ENCODE results near the gene CLEC4E. TPM values are rescaled to one million over a fixed set of nuclear protein-coding genes. Genes with fewer than 3 reads are reported as not detected.

The CLEC4E gene
- total RNA-seq, 1 donor, result not detected

- Histone ChIP-seq H3K27me3 (ENCODE audit: insufficient read depth, low read length) (no peaks in the 10 kb centered on the region), H3K27ac (ENCODE audit: low read depth, low read length) (no peak overlapping the region), H4K20me1 (ENCODE audit: insufficient read depth, low read length) (no peaks in the 10 kb centered on the region), H3K36me3 (ENCODE audit: insufficient read depth, low read length) (no peaks in the 10 kb centered on the region), H3K9me3 (ENCODE audit: low read depth, low read length) (no peaks in the 10 kb centered on the region), H3K4me2 (ENCODE audit: insufficient read depth, low read length) (no peak overlapping the region), H3K4me3 (ENCODE audit: insufficient read depth, low read length) (no peak overlapping the region), H3K79me2 (ENCODE audit: insufficient read depth, low read length) (no peaks in the 10 kb centered on the region), H2AFZ (ENCODE audit: low read length) (no peak overlapping the region), H3K4me1 (ENCODE audit: insufficient read depth, low read length) (no peaks in the 10 kb centered on the region)
- TF ChIP-seq CTCF (IDR thresholded peaks at IDR 0.05; ENCODE audit: extremely low read depth, low read depth, low read length), result no peak
- DNase-seq (ENCODE audit: insufficient read length, low spot score, missing footprints), result no peak
Observed at GRCh38 chr12:8508910-8509841, 31.5 kb downstream of the CLEC4E start.

- Histone ChIP-seq H4K20me1 (ENCODE audit: insufficient read depth, low read length) (no peaks in the 10 kb centered on the region), H3K27me3 (ENCODE audit: insufficient read depth, low read length) (no peaks in the 10 kb centered on the region), H3K79me2 (ENCODE audit: insufficient read depth, low read length) (no peaks in the 10 kb centered on the region), H3K4me1 (ENCODE audit: insufficient read depth, low read length) (no peaks in the 10 kb centered on the region), H3K4me2 (ENCODE audit: insufficient read depth, low read length) (no peak overlapping the region), H3K36me3 (ENCODE audit: insufficient read depth, low read length) (no peaks in the 10 kb centered on the region), H2AFZ (ENCODE audit: low read length) (no peak overlapping the region), H3K9me3 (ENCODE audit: low read depth, low read length) (no peaks in the 10 kb centered on the region), H3K4me3 (ENCODE audit: insufficient read depth, low read length) (no peak overlapping the region), H3K27ac (ENCODE audit: low read depth, low read length) (no peak overlapping the region)
- no peak for TF ChIP-seq CTCF (IDR thresholded peaks at IDR 0.05; ENCODE audit: extremely low read depth, low read depth, low read length)
- no peak for DNase-seq (ENCODE audit: insufficient read length, low spot score, missing footprints)
Observed at GRCh38 chr12:8508223-8508622, 32.5 kb downstream of the CLEC4E start.

GRCh38 chr12:8507596-8507995, 33.1 kb downstream of the CLEC4E start:
- no peaks in the 10 kb centered on the region for H3K9me3 ChIP-seq (ENCODE audit: low read depth, low read length)
- no peak overlapping the region for H3K4me3 ChIP-seq (ENCODE audit: insufficient read depth, low read length)
- no peaks in the 10 kb centered on the region for H3K36me3 ChIP-seq (ENCODE audit: insufficient read depth, low read length)
- no peaks in the 10 kb centered on the region for H3K27me3 ChIP-seq (ENCODE audit: insufficient read depth, low read length)
- no peaks in the 10 kb centered on the region for H3K79me2 ChIP-seq (ENCODE audit: insufficient read depth, low read length)
- DNase-seq (ENCODE audit: insufficient read length, low spot score, missing footprints), result no peak
- no peak overlapping the region for H3K27ac ChIP-seq (ENCODE audit: low read depth, low read length)
- H2AFZ ChIP-seq (ENCODE audit: low read length), result no peak overlapping the region
- no peak overlapping the region for H3K4me2 ChIP-seq (ENCODE audit: insufficient read depth, low read length)
- H4K20me1 ChIP-seq (ENCODE audit: insufficient read depth, low read length), result no peaks in the 10 kb centered on the region
- no peak for TF ChIP-seq CTCF (IDR thresholded peaks at IDR 0.05; ENCODE audit: extremely low read depth, low read depth, low read length)
- no peaks in the 10 kb centered on the region for H3K4me1 ChIP-seq (ENCODE audit: insufficient read depth, low read length)

- H3K9me3 ChIP-seq (ENCODE audit: low read depth, low read length), result no peaks in the 10 kb centered on the region
- H4K20me1 ChIP-seq (ENCODE audit: insufficient read depth, low read length), result no peaks in the 10 kb centered on the region
- no peak overlapping the region for H3K4me3 ChIP-seq (ENCODE audit: insufficient read depth, low read length)
- no peaks in the 10 kb centered on the region for H3K79me2 ChIP-seq (ENCODE audit: insufficient read depth, low read length)
- no peaks in the 10 kb centered on the region for H3K27me3 ChIP-seq (ENCODE audit: insufficient read depth, low read length)
- H2AFZ ChIP-seq (ENCODE audit: low read length), result no peak overlapping the region
- DNase-seq (ENCODE audit: insufficient read length, low spot score, missing footprints), result no peak
- H3K27ac ChIP-seq (ENCODE audit: low read depth, low read length), result no peak overlapping the region
- no peaks in the 10 kb centered on the region for H3K36me3 ChIP-seq (ENCODE audit: insufficient read depth, low read length)
- H3K4me1 ChIP-seq (ENCODE audit: insufficient read depth, low read length), result no peaks in the 10 kb centered on the region
- no peak overlapping the region for H3K4me2 ChIP-seq (ENCODE audit: insufficient read depth, low read length)
- no peak for TF ChIP-seq CTCF (IDR thresholded peaks at IDR 0.05; ENCODE audit: extremely low read depth, low read depth, low read length)
Observed at GRCh38 chr12:8504351-8504750, 36.4 kb downstream of the CLEC4E start.

Data from osteoblast (primary cell).